HepG2 (cell line): ENCODE measurements around the gene TAS1R3. TPM values are rescaled to one million over a fixed set of nuclear protein-coding genes. Genes with fewer than 3 reads are reported as not detected.

Experiments
- BORCS8-MEF2B ChIP-seq: sonication (generic); formaldehyde crosslinking; IDR thresholded peaks from 2 replicates; pipeline ENCODE4 v1.8.0; 2022; ENCODE audit warnings: mild to moderate bottlenecking, missing genetic modification reagents
- E2F5 ChIP-seq: sonication (generic); formaldehyde crosslinking; conservative IDR thresholded peaks from 2 replicates; pipeline ENCODE4 v1.4.0; 2020; ENCODE audit warnings: missing genetic modification reagents
- FOXO4 ChIP-seq: sonication (generic); formaldehyde crosslinking; conservative IDR thresholded peaks from 2 replicates; pipeline ENCODE4 v1.8.1; 2023; ENCODE audit warnings: missing genetic modification reagents
- HOXA3 ChIP-seq: sonication (generic); formaldehyde crosslinking; IDR thresholded peaks from 2 replicates; pipeline ENCODE4 v1.5.0; 2020; ENCODE audit warnings: missing genetic modification reagents
- MXD3 ChIP-seq: IDR thresholded peaks from 2 replicates; pipeline ENCODE4 v1.6.1; 2016; ENCODE audit warnings: mild to moderate bottlenecking, missing biosample characterization, missing genetic modification reagents
- TGIF2 ChIP-seq: IDR thresholded peaks from 2 replicates; pipeline ENCODE4 v1.6.1; 2016; ENCODE audit warnings: control low read depth, missing compliant biosample characterization
- USF2 ChIP-seq, 2 experiments: sonication (generic) in 1 of 2; formaldehyde crosslinking in 1 of 2; IDR thresholded peaks; 2 replicates each; pipeline versions ENCODE4 v1.5.1 to v1.6.1; 2011 to 2020; ENCODE audit warnings: borderline replicate concordance in 1 of 2, low read depth in 1 of 2, low read length in 1 of 2, mild to moderate bottlenecking in 1 of 2, missing genetic modification reagents in 1 of 2, moderate library complexity in 1 of 2
- ZBTB33 ChIP-seq: sonication (generic); formaldehyde crosslinking; IDR thresholded peaks from 2 replicates; pipeline ENCODE4 v1.4.0; 2020; ENCODE audit warnings: missing genetic modification reagents
- ZFP41 ChIP-seq: sonication (generic); formaldehyde crosslinking; IDR thresholded peaks from 2 replicates; pipeline ENCODE4 v1.4.0; 2020; ENCODE audit warnings: mild to moderate bottlenecking, missing genetic modification reagents, borderline replicate concordance
- ZFP91 ChIP-seq: sonication (generic); formaldehyde crosslinking; IDR thresholded peaks from 2 replicates; pipeline ENCODE4 v1.9.0; 2022; ENCODE audit warnings: missing genetic modification reagents, mild to moderate bottlenecking, borderline replicate concordance
- ZNF24 ChIP-seq: fragments of 450-650 bp; IDR thresholded peaks from 2 replicates; pipeline ENCODE4 v1.6.1; 2017; ENCODE audit warnings: antibody characterized with exemption, mild to moderate bottlenecking
- ZNF33B ChIP-seq: sonication (generic); formaldehyde crosslinking; IDR thresholded peaks from 2 replicates; pipeline ENCODE4 v1.5.1; 2020; ENCODE audit warnings: mild to moderate bottlenecking, missing genetic modification reagents
- ZNF512B ChIP-seq: sonication (generic); formaldehyde crosslinking; IDR thresholded peaks from 2 replicates; pipeline ENCODE4 v1.5.1; 2020; ENCODE audit warnings: missing genetic modification reagents, mild to moderate bottlenecking, borderline replicate concordance
- ZNF576 ChIP-seq: sonication (generic); formaldehyde crosslinking; IDR thresholded peaks from 2 replicates; pipeline ENCODE4 v1.4.0; 2020; ENCODE audit warnings: mild to moderate bottlenecking, missing genetic modification reagents
- ZNF75D ChIP-seq: sonication (generic); formaldehyde crosslinking; IDR thresholded peaks from 2 replicates; pipeline ENCODE4 v1.8.1; 2023; ENCODE audit warnings: missing genetic modification reagents, mild to moderate bottlenecking, borderline replicate concordance
- polyA plus RNA-seq, 8 experiments: library from polyadenylated mRNA; depleted of rRNA in 3 of 8; stranded (reverse) in 7 of 8; unstranded in 1 of 8; fragments of >200 nt; fragmentation: Illumina TruSeq in 4 of 8; extraction: Trizol in 4 of 8; gene quantifications; 2 replicates each; pipeline versions ENCODE4 v1.2.1 to v1.2.3, GENCODE V29; 2011 to 2016; ENCODE audit warnings: low read depth in 4 of 8, missing spikeins in 1 of 8, mixed read lengths in 1 of 8; ENCODE audit not compliant: insufficient read depth in 1 of 8
- total RNA-seq, 5 experiments: library from RNA; depleted of rRNA; stranded (reverse); fragments of >200 nt; fragmentation: Illumina TruSeq; extraction: Trizol; gene quantifications; 2 replicates each; pipeline ENCODE4 v1.2.3, GENCODE V29; 2016; ENCODE audit warnings: low read depth in 1 of 5

Gene TAS1R3
- total and polyA plus RNA-seq, 2 of the 13 experiments (the other 11 are each of a cell fraction or from before 2014, with no cell fraction given) = 0.13 to 0.15 TPM

GRCh38 chr1:1325288-1326074, 5.6 kb upstream of the TAS1R3 start (continued):
- TF ChIP-seq USF2 (IDR thresholded peaks at IDR 0.05; ENCODE audit: low read depth, low read length) = no peak
- TF ChIP-seq USF2 (CRISPR knock-in tag; IDR thresholded peaks at IDR 0.05; ENCODE audit: borderline replicate concordance) = no peak
- no peak for TF ChIP-seq ZFP41
- no peak for TF ChIP-seq ZBTB33 (CRISPR knock-in tag)
- no peak for TF ChIP-seq BORCS8-MEF2B (CRISPR knock-in tag)
- TF ChIP-seq ZNF512B (CRISPR knock-in tag) = no peak
- TF ChIP-seq ZNF33B (CRISPR knock-in tag) = no peak
- TF ChIP-seq FOXO4 (CRISPR knock-in tag) = no peak
- no peak for TF ChIP-seq ZNF75D (CRISPR knock-in tag)
- no peak for TF ChIP-seq MXD3
- TF ChIP-seq ZNF576 (CRISPR knock-in tag) = no peak
- TF ChIP-seq TGIF2 (CRISPR knock-in tag) = no peak
- TF ChIP-seq E2F5 (CRISPR knock-in tag) = no peak
- no peak for TF ChIP-seq ZNF24
- no peak; the same call in 1 of the 2 replicates for TF ChIP-seq ZFP91 (CRISPR knock-in tag)
- no peak for TF ChIP-seq HOXA3 (CRISPR knock-in tag)
